Placental epithelial cell (primary cell): Measurements from ENCODE around the gene ZBP1. TPM values are rescaled to one million over a fixed set of nuclear protein-coding genes. Genes with fewer than 3 reads are reported as not detected.

Source experiments
- total RNA-seq: library from RNA; depleted of rRNA; stranded (reverse); fragments of >200 nt; gene quantifications from 2 replicates; pipeline ENCODE4 v1.2.3, GENCODE V29; 2012

ZBP1 gene, protein sequence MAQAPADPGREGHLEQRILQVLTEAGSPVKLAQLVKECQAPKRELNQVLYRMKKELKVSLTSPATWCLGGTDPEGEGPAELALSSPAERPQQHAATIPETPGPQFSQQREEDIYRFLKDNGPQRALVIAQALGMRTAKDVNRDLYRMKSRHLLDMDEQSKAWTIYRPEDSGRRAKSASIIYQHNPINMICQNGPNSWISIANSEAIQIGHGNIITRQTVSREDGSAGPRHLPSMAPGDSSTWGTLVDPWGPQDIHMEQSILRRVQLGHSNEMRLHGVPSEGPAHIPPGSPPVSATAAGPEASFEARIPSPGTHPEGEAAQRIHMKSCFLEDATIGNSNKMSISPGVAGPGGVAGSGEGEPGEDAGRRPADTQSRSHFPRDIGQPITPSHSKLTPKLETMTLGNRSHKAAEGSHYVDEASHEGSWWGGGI
- total RNA-seq = 0.22 TPM in 1 of 2 replicates, not detected in the other

DNA sequence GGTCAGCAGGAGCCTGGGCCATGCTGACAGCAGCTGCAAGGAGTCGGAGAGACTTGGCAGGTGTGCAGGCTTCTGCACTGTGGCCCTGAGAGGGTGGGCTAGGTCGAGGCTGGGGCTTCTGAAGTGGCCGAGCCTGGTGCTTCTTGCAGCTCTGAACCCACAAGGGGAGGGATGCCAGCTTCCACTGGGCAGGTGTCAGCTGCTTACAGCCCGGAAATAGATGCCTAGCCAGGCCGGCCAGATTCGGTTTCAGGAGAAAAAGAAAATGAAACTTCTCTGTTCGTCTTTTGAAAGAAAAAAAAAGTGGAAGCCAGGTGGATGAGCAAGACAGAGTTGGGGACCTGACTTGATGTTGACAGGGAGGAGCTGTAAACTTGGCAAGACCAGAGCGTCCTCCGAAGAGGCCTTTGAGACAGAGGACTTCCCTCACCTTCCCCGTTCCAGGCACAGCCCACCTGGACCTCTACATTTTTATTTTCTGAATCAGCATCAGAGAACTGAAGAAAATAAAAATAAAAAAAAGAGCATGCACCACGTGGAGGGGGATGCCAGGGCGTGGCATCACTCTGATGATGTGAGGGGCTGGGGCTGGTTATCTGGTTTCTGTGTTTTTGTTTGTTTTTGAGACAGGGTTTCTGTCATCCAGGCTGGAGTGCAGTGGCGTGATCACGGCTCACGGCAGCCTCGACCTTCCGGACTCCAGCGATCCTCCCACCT, at the start of gene ZBP1:
TSS of gene ZBP1 (minus strand) at position 153 of the 717 bp plus-strand sequence. CDS start at position 22, 131 bp downstream.

DNA sequence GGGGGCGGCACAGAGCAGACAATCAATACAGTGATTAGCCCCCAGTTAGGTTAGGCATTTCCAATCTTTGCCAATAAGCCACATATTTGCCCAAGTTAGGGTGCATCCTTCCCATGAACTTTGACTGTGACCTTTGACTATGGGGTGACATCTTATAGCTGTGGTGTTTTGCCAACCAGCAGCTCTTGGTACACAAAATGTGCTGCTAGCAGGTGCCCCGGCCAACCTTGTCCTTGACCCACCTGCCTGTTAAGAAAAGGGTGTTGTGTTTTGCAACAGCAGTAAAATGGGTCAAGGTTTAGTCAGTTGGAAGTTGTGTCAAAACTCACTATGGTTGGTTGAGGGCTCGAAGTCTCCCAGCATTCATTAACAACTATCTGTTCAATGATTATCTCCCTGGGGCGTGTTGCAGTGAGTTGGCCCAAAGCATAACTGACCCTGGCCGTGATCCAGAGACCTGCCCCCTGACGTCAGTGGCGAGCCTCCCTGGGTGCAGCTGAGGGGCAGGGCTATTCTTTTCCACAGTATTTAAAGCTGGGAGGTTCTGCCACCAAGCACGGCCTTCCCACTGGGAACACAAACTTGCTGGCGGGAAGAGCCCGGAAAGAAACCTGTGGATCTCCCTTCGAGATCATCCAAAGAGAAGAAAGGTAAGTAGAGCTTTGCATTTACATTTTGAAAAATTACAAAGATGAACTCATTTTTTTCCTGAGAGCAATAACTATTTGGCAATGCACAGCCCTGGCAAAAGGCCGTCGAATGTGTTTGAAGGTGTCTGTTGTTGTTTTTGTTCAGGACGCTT, 59.5 kb downstream of the ZBP1 start, which contains the start of gene PCK1:
TSS of gene PCK1 (plus strand) at position 557 of the 802 bp plus-strand sequence. CDS start 302 bp downstream, outside the sequence.

Other genes starting within 250 kb of the ZBP1 start
- gene RBM38, start 229.0 kb downstream of the ZBP1 start, total RNA-seq = 3.5 and 6.4 TPM in 2 replicates
- gene CTCFL, start 95.3 kb downstream of the ZBP1 start, total RNA-seq = under 0.01 TPM in 1 of 2 replicates, not detected in the other
- not detected in 2 replicates for gene PCK1, start 59.3 kb downstream of the ZBP1 start, total RNA-seq
- 10.2 and 60.1 TPM in 2 replicates for gene PMEPA1, start 89.6 kb upstream of the ZBP1 start, total RNA-seq